Fibroblast of skin of left biceps (primary cell): Measurements from ENCODE around the gene SSTR5.

Source experiments
- DNase-seq, 2 experiments: peaks; one replicate each; pipeline ENCODE4 v3.0.0-alpha.2; 2013; ENCODE audit warnings: low read depth in 2 of 2

SSTR5 gene

GRCh38 chr16:1122398-1122765 lies 49.8 kb downstream of the SSTR5 start:
- no peak for DNase-seq

- DNase-seq = no peak
Measured at GRCh38 chr16:1123525-1124230, 51.1 kb downstream of the SSTR5 start.

GRCh38 chr16:1124291-1124690 lies 51.7 kb downstream of the SSTR5 start:
- no peak for DNase-seq

- no peak for DNase-seq
Measured at GRCh38 chr16:1124795-1125194, 52.2 kb downstream of the SSTR5 start.

- DNase-seq = no peak
Measured at GRCh38 chr16:1125471-1125870, 52.9 kb downstream of the SSTR5 start.

GRCh38 chr16:1126044-1126443 lies 53.5 kb downstream of the SSTR5 start:
- DNase-seq = no peak

GRCh38 chr16:1126586-1126985 lies 54.0 kb downstream of the SSTR5 start:
- no peak for DNase-seq

GRCh38 chr16:1127101-1127500 lies 54.6 kb downstream of the SSTR5 start:
- DNase-seq = no peak

GRCh38 chr16:1127971-1128715 lies 55.6 kb downstream of the SSTR5 start:
- DNase-seq = no peak

- no peak for DNase-seq
Measured at GRCh38 chr16:1129106-1129960, 56.8 kb downstream of the SSTR5 start.

- DNase-seq = no peak
Measured at GRCh38 chr16:1130382-1130781, 57.8 kb downstream of the SSTR5 start.
